Panc1 (cell line): ENCODE data around the gene STAM2.

Experiments
- CTCF ChIP-seq: fragments of 450-650 bp; IDR thresholded peaks from 2 replicates; pipeline ENCODE4 v1.5.1; 2017; ENCODE audit warnings: mild to moderate bottlenecking
- POLR2AphosphoS5 ChIP-seq: IDR thresholded peaks from 2 replicates; pipeline ENCODE4 v1.6.1; 2012; ENCODE audit warnings: mild to moderate bottlenecking, low read depth, low read length, moderate library complexity
- TCF7L2 ChIP-seq: IDR thresholded peaks from 2 replicates; pipeline ENCODE4 v1.6.1; 2011; ENCODE audit warnings: mild to moderate bottlenecking, low read depth, low read length, inconsistent platforms

GRCh38 chr2:152175012-152175367 is 573 bp downstream of the STAM2 start:
- TF ChIP-seq CTCF (no peak), POLR2AphosphoS5 (no peak), TCF7L2 (no peak)
